Gastrocnemius medialis (tissue), 4 donors: ENCODE data around the gene EVI5. TPM values are rescaled to one million over a fixed set of nuclear protein-coding genes. Genes with fewer than 3 reads are reported as not detected.

ENCODE experiments used
- ATAC-seq, 2 donors: fragments of 150-250 bp; one replicate each; pipeline ENCODE4 v1.9.1; 2016
- DNase-seq, 2 donors: peaks; one replicate each; pipeline ENCODE4 v3.0.0-alpha.2; 2019
- H3K27ac ChIP-seq, 4 donors: fragments of 200-600 bp; sonication (generic); 1 replicate in 1 of 4; 2 replicates in 3 of 4; pipeline ENCODE4 v1.5.1; 2016 to 2018; ENCODE audit warnings: mild to moderate bottlenecking in 2 of 4, moderate library complexity in 1 of 4
- H3K27me3 ChIP-seq, 3 donors: fragments of 200-600 bp; sonication (generic) in 2 of 3; 1 replicate in 1 of 3; 2 replicates in 2 of 3; pipeline versions ENCODE4 v1.5.1 to v1.6.0; 2016 to 2019; ENCODE audit warnings: mild to moderate bottlenecking in 1 of 3, moderate library complexity in 1 of 3
- H3K36me3 ChIP-seq, 2 donors: fragments of 200-600 bp; sonication (generic) in 1 of 2; one replicate each; pipeline ENCODE4 v1.5.1; 2017 to 2018
- H3K4me1 ChIP-seq, 2 donors: fragments of 200-600 bp; sonication (generic) in 1 of 2; one replicate each; pipeline ENCODE4 v1.5.1; 2016 to 2017; ENCODE audit warnings: mild to moderate bottlenecking in 2 of 2
- H3K4me3 ChIP-seq, 4 donors: fragments of 200-600 bp; sonication (generic) in 3 of 4; 1 replicate in 1 of 4; 2 replicates in 3 of 4; pipeline ENCODE4 v1.5.1; 2016 to 2019; ENCODE audit warnings: mild to moderate bottlenecking in 2 of 4
- H3K9me3 ChIP-seq, 3 donors: fragments of 200-600 bp; sonication (generic) in 2 of 3; 1 replicate in 1 of 3; 2 replicates in 2 of 3; pipeline ENCODE4 v1.5.1; 2016 to 2019
- POLR2A ChIP-seq, 2 donors: fragments of 450-650 bp; IDR thresholded peaks; one replicate each; pipeline ENCODE4 v1.6.1; 2017; ENCODE audit warnings: antibody characterized with exemption in 2 of 2, mild to moderate bottlenecking in 2 of 2, moderate library complexity in 2 of 2
- in situ Hi-C, 4 donors: fragments of 200-750 bp; cut with MboI; loops; one replicate each; pipeline versions ENCODE4 v1.15.0 to v1.8.0; 2017; ENCODE audit warnings: low sequenced_read_pairs in 4 of 4
- intact Hi-C: fragments of 100-400 bp; cut with DNase I; formaldehyde crosslinking; loops from one replicate; pipeline ENCODE4 v1.15.1; 2023; ENCODE audit warnings: low total_unique reads
- total RNA-seq, 4 donors: library from RNA; depleted of rRNA; stranded (reverse); fragments of >200 nt; gene quantifications; one replicate each; pipeline versions ENCODE4 v1.1.0 to v1.2.3, GENCODE V29; 2016
- TF ChIP-seq, protein P1 (sequence below), 5 experiments: fragments of 450-650 bp in 3 of 5; fragments of 200-600 bp in 2 of 5; sonication (generic) in 2 of 5; IDR thresholded peaks in 4 of 5; conservative IDR thresholded peaks in 1 of 5; 1 replicate in 4 of 5; 2 replicates in 1 of 5; pipeline ENCODE4 v1.5.1; 2016 to 2019; ENCODE audit warnings: antibody characterized with exemption in 5 of 5, mild to moderate bottlenecking in 3 of 5, moderate library complexity in 3 of 5

The EVI5 gene
- total RNA-seq, 4 donors from 2014 or later = 4.6 to 12.5 (median 8.2) TPM

DNA sequence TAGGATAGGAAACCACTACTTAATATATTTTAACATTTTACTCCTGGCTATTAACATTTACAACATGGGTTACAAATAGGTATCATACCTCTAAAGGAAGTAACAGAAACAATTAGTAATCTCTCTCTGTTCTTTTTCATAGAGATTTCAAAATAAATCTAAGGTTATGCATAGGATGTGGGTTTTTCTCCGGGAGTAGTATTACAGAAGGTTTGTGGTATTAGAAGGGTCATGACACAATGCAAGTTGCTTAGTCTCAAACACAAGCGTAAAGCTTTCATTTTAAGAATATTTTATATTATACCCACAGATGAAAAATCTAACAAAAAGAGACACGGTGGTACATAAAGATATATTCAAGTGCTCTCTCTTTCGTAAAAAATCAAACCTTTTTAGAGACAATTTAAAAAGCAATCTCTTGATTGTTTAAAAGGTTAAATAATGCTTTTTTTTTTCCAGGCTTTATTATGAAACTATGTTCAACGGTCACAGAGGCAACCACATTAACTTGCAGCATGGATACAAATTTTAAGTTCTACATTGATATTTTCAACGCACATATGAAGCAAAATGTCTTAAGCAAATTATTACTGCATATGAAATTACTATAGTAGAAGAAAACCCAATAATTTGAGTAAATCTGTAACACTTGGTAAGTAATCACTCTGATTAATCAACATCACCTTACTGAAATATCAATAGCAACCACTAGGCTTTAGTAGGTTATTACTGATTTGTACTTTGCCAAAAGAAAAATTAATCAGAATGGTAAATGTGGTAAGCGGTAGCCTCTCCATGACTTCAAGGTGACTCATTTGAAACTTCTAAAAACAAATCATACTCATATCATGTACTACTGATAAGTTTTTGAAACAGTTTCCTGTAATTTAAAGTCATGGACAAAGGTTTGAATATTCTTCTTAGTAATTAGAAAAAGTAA, 200.8 kb downstream of the EVI5 start:
- Histone ChIP-seq H3K4me3 (no peak overlapping the region), H3K27ac (no peak overlapping the region), H3K36me3 (no peaks in the 10 kb centered on the region), H3K4me1 (no peaks in the 10 kb centered on the region), H3K27me3 (no peaks in the 10 kb centered on the region), H3K9me3 (no peaks in the 10 kb centered on the region)
- DNase-seq = no peak
- no peak for ATAC-seq
- intact Hi-C loops = no loop called here
- in situ Hi-C loops = no loop called here
- no peak for TF ChIP-seq POLR2A (IDR thresholded peaks at IDR 0.05)
- TF ChIP-seq, protein P1, sequence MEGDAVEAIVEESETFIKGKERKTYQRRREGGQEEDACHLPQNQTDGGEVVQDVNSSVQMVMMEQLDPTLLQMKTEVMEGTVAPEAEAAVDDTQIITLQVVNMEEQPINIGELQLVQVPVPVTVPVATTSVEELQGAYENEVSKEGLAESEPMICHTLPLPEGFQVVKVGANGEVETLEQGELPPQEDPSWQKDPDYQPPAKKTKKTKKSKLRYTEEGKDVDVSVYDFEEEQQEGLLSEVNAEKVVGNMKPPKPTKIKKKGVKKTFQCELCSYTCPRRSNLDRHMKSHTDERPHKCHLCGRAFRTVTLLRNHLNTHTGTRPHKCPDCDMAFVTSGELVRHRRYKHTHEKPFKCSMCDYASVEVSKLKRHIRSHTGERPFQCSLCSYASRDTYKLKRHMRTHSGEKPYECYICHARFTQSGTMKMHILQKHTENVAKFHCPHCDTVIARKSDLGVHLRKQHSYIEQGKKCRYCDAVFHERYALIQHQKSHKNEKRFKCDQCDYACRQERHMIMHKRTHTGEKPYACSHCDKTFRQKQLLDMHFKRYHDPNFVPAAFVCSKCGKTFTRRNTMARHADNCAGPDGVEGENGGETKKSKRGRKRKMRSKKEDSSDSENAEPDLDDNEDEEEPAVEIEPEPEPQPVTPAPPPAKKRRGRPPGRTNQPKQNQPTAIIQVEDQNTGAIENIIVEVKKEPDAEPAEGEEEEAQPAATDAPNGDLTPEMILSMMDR (IDR thresholded peaks at IDR 0.05 in 4 of 5, conservative IDR thresholded peaks at IDR 0.05 in 1 of 5) = no peak

DNA sequence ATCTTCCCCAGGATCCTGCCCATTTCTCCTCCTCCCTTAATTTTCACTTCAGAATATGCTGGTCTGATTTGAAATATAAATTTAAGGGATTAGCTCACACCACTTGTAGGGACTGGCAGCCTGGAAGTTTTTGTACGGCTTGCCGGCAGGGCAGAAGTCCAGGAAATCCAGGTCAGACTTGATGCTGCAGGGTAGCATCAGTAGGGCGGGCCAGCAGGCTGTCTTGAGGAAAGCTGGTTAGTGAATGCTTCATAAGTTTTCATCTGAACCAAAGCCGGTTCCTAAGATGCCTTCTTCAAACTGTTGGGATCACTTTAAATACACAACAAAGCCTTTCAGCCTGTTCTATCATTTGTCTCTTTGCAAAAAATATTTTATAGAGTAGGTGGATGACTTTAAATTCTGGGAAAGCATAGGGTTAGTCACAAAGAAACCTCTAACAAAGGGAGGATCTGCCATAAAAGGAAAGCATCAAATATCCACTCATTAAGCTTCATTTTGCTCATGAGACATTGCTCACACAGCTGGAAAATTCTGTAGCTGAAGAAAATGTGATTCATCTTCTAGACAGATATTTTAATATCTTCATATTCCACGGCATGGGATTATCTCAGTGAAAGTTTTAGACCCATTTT, 207.5 kb downstream of the EVI5 start:
- ATAC-seq (no peak), DNase-seq (peak in 1 of 2 donors; percentile 2)
- no peaks in the 10 kb centered on the region for H3K4me1 ChIP-seq
- no peak overlapping the region for H3K4me3 ChIP-seq
- no peak overlapping the region for H3K27ac ChIP-seq
- H3K36me3 ChIP-seq = no peaks in the 10 kb centered on the region
- TF ChIP-seq POLR2A (IDR thresholded peaks at IDR 0.05) = no peak
- TF ChIP-seq, protein P1 (IDR thresholded peaks at IDR 0.05 in 4 of 5, conservative IDR thresholded peaks at IDR 0.05 in 1 of 5) = no peak
- in situ Hi-C loops (no loop called here), intact Hi-C loops (no loop called here)
- no peaks in the 10 kb centered on the region for H3K27me3 ChIP-seq
- H3K9me3 ChIP-seq = no peaks in the 10 kb centered on the region

DNA sequence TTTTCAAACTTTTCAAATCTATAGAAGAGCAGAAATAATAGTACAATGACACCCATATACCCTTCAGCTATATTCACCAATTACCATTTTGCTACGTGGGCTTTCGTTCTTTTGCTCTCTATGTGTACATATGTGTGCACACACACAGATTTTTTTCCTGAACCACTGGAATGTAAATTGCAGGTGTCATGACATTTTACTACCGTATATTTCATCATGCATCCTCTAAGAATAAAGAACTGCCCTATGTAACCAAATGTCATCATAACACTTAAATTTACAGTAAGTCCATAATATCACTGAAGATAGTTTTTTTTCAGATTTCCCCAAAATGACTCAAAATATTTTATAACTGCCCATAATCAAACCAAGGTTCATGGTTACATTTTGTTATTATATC, 209.8 kb downstream of the EVI5 start:
- TF ChIP-seq, protein P1 (IDR thresholded peaks at IDR 0.05 in 4 of 5, conservative IDR thresholded peaks at IDR 0.05 in 1 of 5) = no peak
- no peak for TF ChIP-seq POLR2A (IDR thresholded peaks at IDR 0.05)
- intact Hi-C loops = no loop called here
- Histone ChIP-seq H3K27ac (no peak overlapping the region), H3K4me1 (no peaks in the 10 kb centered on the region), H3K9me3 (no peaks in the 10 kb centered on the region), H3K36me3 (no peaks in the 10 kb centered on the region), H3K4me3 (no peak overlapping the region), H3K27me3 (no peaks in the 10 kb centered on the region)
- DNase-seq (no peak), ATAC-seq (no peak)
- in situ Hi-C loops = no loop called here

DNA sequence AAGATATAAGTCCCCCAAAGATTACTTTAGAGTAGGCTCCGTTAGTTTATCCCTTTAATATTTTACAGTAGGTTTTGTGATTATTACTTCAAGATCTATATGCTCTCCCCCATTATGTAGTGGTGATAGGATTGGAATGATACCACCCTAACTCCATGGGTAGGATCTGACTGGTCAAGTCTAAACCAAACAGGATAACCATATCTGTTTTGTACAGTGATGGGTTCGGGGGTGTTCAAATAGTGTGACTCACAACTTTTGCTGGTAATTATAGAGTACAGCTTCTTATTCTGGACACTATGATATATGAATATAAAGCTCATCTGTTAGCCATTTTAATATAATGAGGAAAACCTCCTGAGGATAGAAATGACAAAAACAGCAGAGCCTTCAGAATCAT, 212.4 kb downstream of the EVI5 start:
- in situ Hi-C loops (no loop called here), intact Hi-C loops (no loop called here)
- DNase-seq = no peak
- no peak for TF ChIP-seq POLR2A (IDR thresholded peaks at IDR 0.05)
- Histone ChIP-seq H3K4me1 (no peaks in the 10 kb centered on the region), H3K27ac (no peak overlapping the region), H3K9me3 (no peaks in the 10 kb centered on the region), H3K27me3 (no peaks in the 10 kb centered on the region), H3K4me3 (no peak overlapping the region), H3K36me3 (no peaks in the 10 kb centered on the region)
- no peak for ATAC-seq

DNA sequence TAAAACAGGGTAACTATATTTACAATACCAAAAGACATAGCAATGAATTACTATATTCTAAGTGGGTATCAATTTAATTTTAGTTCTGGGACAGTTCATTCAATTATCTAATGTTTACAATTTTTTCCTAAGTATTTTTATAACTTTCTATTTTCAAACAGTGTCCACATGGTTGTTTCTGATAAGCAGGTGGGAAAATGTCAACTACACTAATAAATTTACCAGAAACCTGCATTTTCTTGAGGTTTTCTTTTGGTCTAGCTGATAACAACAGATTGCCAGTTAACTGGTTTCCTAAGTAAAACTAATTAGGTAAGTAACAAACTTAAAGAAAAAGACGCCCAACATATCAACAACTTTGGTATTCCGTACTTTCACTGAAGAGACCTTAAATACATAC, 213.3 kb downstream of the EVI5 start:
- Histone ChIP-seq H3K9me3 (no peaks in the 10 kb centered on the region), H3K4me1 (no peaks in the 10 kb centered on the region), H3K4me3 (no peak overlapping the region), H3K27ac (no peak overlapping the region), H3K36me3 (no peaks in the 10 kb centered on the region), H3K27me3 (no peaks in the 10 kb centered on the region)
- ATAC-seq (no peak), DNase-seq (no peak)
- in situ Hi-C loops (no loop called here), intact Hi-C loops (no loop called here)
- TF ChIP-seq, protein P1 (IDR thresholded peaks at IDR 0.05 in 4 of 5, conservative IDR thresholded peaks at IDR 0.05 in 1 of 5) = no peak
- no peak for TF ChIP-seq POLR2A (IDR thresholded peaks at IDR 0.05)
